Ishikawa (cell line): ENCODE data around the gene SYNDIG1.

Experiments used
- CEBPB ChIP-seq: IDR thresholded peaks from 2 replicates; pipeline ENCODE4 v1.6.1; 2012
- CREB1 ChIP-seq: IDR thresholded peaks from 2 replicates; pipeline ENCODE4 v1.6.1; 2012; ENCODE audit warnings: low read depth
- EGR1 ChIP-seq: IDR thresholded peaks from 2 replicates; pipeline ENCODE4 v1.6.1; 2012
- EP300 ChIP-seq: IDR thresholded peaks from 2 replicates; pipeline ENCODE4 v1.6.1; 2012; ENCODE audit warnings: borderline replicate concordance
- FOXM1 ChIP-seq: IDR thresholded peaks from 2 replicates; pipeline ENCODE4 v1.6.1; 2012; ENCODE audit warnings: low read depth, borderline replicate concordance
- NFIC ChIP-seq: IDR thresholded peaks from 2 replicates; pipeline ENCODE4 v1.6.1; 2012
- RAD21 ChIP-seq: IDR thresholded peaks from 2 replicates; pipeline ENCODE4 v1.6.1; 2012; ENCODE audit warnings: low read depth
- TAF1 ChIP-seq: IDR thresholded peaks from 2 replicates; pipeline ENCODE4 v1.6.1; 2012; ENCODE audit warnings: low read depth, mild to moderate bottlenecking
- TCF12 ChIP-seq: IDR thresholded peaks from 2 replicates; pipeline ENCODE4 v1.6.1; 2012; ENCODE audit warnings: low read depth
- TEAD4 ChIP-seq: IDR thresholded peaks from 2 replicates; pipeline ENCODE4 v1.6.1; 2012
- YY1 ChIP-seq: IDR thresholded peaks from 2 replicates; pipeline ENCODE4 v1.6.1; 2012; ENCODE audit warnings: low read depth
- ZBTB7A ChIP-seq: IDR thresholded peaks from 2 replicates; pipeline ENCODE4 v1.6.1; 2012; ENCODE audit warnings: low read depth
- TF ChIP-seq, protein P1 (sequence below): IDR thresholded peaks from 2 replicates; pipeline ENCODE4 v1.6.1; 2012
- TF ChIP-seq, protein P2 (sequence below): IDR thresholded peaks from 2 replicates; pipeline ENCODE4 v1.6.1; 2012
- TF ChIP-seq, protein P3 (sequence below): IDR thresholded peaks from 2 replicates; pipeline ENCODE4 v1.6.1; 2012; ENCODE audit warnings: low read depth, mild to moderate bottlenecking

The SYNDIG1 gene

GRCh38 chr20:24441661-24442060, 27.8 kb upstream of the SYNDIG1 start:
- TF ChIP-seq, protein P1, sequence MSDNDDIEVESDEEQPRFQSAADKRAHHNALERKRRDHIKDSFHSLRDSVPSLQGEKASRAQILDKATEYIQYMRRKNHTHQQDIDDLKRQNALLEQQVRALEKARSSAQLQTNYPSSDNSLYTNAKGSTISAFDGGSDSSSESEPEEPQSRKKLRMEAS: no peak
- TF ChIP-seq TAF1 (no peak), CEBPB (no peak), NFIC (no peak), EP300 (no peak), TEAD4 (no peak), ZBTB7A (no peak), CREB1 (no peak), FOXM1 (no peak), EGR1 (no peak)
- TF ChIP-seq, protein P2, sequence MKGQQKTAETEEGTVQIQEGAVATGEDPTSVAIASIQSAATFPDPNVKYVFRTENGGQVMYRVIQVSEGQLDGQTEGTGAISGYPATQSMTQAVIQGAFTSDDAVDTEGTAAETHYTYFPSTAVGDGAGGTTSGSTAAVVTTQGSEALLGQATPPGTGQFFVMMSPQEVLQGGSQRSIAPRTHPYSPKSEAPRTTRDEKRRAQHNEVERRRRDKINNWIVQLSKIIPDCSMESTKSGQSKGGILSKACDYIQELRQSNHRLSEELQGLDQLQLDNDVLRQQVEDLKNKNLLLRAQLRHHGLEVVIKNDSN: no peak

GRCh38 chr20:24442909-24443308, 26.5 kb upstream of the SYNDIG1 start:
- TF ChIP-seq TAF1 (no peak), NFIC (no peak), FOXM1 (no peak), RAD21 (no peak)
- TF ChIP-seq, protein P1: no peak

DNA sequence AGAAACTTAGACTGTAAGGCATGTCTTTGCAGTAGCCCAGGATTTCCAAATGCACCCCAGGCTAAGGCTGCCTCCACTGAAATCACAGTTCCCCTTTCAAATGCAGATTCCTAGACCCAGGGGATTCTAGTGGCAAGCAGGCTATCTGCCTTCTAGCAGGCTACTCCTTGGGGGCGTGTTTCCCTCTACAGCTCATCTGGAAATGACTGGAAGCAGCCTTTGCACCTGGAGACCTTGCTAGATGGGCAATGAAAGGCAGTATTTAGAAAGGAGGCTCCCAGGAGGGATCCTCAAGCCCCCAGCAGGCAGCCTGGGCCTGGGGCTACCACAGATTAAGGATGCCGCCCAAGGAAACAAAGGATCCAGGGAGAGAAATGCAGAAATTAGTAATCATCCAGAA, 26.0 kb upstream of the SYNDIG1 start:
- TF ChIP-seq FOXM1: no peak
- TF ChIP-seq EP300: no peak
- TF ChIP-seq YY1: no peak
- TF ChIP-seq EGR1: no peak
- no peak for TF ChIP-seq TEAD4
- TF ChIP-seq, protein P2: no peak
- TF ChIP-seq, protein P1: no peak
- TF ChIP-seq TCF12: no peak

DNA sequence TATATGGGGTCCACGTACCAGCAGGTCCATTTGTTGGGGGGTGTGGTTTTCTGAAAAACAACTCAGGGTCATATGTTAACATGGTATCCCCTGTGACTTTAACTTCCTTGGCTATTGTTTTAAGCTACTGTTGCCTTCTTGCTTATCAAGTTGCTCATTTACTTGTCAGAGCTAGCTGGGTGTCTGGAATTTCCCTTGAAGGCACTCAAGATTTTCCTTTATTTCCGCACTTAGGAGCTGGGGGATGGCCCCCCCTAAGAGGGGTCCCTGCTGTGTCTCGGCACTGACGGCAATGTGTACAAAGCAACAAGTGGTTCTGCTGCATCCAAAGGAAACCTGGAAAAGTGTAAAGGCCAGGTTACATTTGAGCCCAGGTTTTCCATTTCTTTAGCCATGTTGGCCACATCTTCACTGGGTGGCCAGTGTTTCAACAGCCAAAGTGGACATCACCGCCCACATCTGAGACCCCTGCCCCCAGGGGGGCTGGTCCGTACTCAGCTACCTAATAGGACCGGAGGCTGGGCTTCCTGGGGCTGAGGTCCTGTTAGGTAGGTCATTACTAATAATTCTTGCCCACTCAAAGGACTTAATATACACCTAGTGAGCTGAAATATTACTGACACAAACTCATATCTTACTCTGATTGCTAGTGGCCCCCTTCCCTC, 24.8 kb upstream of the SYNDIG1 start:
- no peak for TF ChIP-seq YY1
- no peak for TF ChIP-seq CREB1
- TF ChIP-seq CEBPB: no peak
- TF ChIP-seq FOXM1: no peak
- TF ChIP-seq TAF1: no peak
- TF ChIP-seq RAD21: no peak
- TF ChIP-seq, protein P3, sequence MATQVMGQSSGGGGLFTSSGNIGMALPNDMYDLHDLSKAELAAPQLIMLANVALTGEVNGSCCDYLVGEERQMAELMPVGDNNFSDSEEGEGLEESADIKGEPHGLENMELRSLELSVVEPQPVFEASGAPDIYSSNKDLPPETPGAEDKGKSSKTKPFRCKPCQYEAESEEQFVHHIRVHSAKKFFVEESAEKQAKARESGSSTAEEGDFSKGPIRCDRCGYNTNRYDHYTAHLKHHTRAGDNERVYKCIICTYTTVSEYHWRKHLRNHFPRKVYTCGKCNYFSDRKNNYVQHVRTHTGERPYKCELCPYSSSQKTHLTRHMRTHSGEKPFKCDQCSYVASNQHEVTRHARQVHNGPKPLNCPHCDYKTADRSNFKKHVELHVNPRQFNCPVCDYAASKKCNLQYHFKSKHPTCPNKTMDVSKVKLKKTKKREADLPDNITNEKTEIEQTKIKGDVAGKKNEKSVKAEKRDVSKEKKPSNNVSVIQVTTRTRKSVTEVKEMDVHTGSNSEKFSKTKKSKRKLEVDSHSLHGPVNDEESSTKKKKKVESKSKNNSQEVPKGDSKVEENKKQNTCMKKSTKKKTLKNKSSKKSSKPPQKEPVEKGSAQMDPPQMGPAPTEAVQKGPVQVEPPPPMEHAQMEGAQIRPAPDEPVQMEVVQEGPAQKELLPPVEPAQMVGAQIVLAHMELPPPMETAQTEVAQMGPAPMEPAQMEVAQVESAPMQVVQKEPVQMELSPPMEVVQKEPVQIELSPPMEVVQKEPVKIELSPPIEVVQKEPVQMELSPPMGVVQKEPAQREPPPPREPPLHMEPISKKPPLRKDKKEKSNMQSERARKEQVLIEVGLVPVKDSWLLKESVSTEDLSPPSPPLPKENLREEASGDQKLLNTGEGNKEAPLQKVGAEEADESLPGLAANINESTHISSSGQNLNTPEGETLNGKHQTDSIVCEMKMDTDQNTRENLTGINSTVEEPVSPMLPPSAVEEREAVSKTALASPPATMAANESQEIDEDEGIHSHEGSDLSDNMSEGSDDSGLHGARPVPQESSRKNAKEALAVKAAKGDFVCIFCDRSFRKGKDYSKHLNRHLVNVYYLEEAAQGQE: no peak
- TF ChIP-seq, protein P1: no peak
- no peak for TF ChIP-seq TEAD4
- TF ChIP-seq, protein P2: no peak
- no peak for TF ChIP-seq TCF12
- no peak for TF ChIP-seq EP300

DNA sequence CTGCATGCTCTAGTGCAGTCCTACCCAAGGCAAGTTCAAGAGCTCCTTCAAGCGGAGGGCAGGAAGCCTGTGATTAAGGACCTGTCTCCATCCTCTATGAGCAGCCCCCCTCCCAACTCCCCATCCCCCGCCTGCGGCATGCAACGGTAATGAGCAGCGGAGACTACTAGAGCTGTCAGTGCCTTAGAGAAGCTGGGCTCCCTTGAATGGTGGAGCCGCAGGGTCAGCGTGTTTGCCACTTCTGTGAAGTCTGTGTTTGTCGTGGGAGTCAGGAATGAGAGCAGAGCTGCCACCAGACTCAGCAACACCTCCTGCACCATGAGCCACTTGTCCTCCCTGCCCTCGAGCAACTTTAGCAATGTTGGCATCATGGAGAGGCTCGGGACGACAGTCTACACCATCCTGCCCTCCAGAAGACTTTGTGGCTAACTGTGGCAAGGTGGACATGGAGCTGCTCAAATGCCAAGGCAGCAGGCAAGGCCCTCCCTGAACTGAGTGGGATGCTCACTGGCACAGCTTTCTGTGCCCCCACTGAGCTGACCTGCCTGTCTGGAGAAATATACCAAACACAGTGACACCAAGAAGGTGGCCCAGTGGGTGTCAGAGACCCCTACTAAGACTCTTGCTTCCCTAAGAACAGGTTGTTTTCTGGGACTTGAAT, 23.8 kb upstream of the SYNDIG1 start:
- no peak for TF ChIP-seq TCF12
- no peak for TF ChIP-seq EP300
- no peak for TF ChIP-seq RAD21
- TF ChIP-seq, protein P1: no peak
- TF ChIP-seq, protein P3: no peak
- no peak for TF ChIP-seq YY1
- TF ChIP-seq CREB1: no peak
- no peak for TF ChIP-seq FOXM1
- no peak for TF ChIP-seq CEBPB
- TF ChIP-seq, protein P2: no peak
- TF ChIP-seq TAF1: no peak
- TF ChIP-seq TEAD4: no peak
- no peak for TF ChIP-seq EGR1
